Prostate gland (tissue), 2 donors: ENCODE measurements around the gene COL7A1. TPM values are rescaled to one million over a fixed set of nuclear protein-coding genes. Genes with fewer than 3 reads are reported as not detected.

Experiments
- DNase-seq: peaks from one replicate; pipeline ENCODE4 v3.0.0-alpha.2; 2019; ENCODE audit warnings: low spot score
- H3K27ac ChIP-seq, 2 donors: fragments of 200-600 bp; sonication (generic); 2 replicates each; pipeline ENCODE4 v1.5.1; 2017 to 2019
- H3K27me3 ChIP-seq: fragments of 200-600 bp; sonication (generic); replicated peaks from 2 replicates; pipeline ENCODE4 v1.5.1; 2019; ENCODE audit not compliant: insufficient read depth
- H3K36me3 ChIP-seq, 2 donors: fragments of 200-600 bp; sonication (generic); 1 replicate in 1 of 2; 2 replicates in 1 of 2; pipeline versions ENCODE4 v1.5.1 to v1.8.1; 2017 to 2019
- H3K4me1 ChIP-seq: fragments of 200-600 bp; sonication (generic); replicated peaks from 2 replicates; pipeline ENCODE4 v1.5.1; 2019
- H3K4me3 ChIP-seq, 2 donors: fragments of 200-600 bp; sonication (generic); 2 replicates each; pipeline ENCODE4 v1.5.1; 2017 to 2019
- H3K9me3 ChIP-seq: fragments of 200-600 bp; sonication (generic); 2 replicates; pipeline ENCODE4 v1.5.1; 2017
- CTCF ChIP-seq, 4 experiments: fragments of 200-600 bp in 2 of 4; fragments of 450-650 bp in 2 of 4; sonication (generic) in 2 of 4; IDR thresholded peaks; 1 replicate in 3 of 4; 2 replicates in 1 of 4; pipeline ENCODE4 v1.5.1; 2016 to 2019; ENCODE audit warnings: antibody characterized with exemption in 4 of 4, mild to moderate bottlenecking in 2 of 4, moderate library complexity in 2 of 4
- POLR2A ChIP-seq: fragments of 450-650 bp; IDR thresholded peaks from one replicate; pipeline ENCODE4 v1.6.1; 2016; ENCODE audit warnings: antibody characterized with exemption, mild to moderate bottlenecking
- POLR2AphosphoS5 ChIP-seq: sonication (generic); formaldehyde crosslinking; IDR thresholded peaks from one replicate; pipeline ENCODE4 v1.6.1; 2017; ENCODE audit warnings: antibody characterized with exemption
- WGBS: methylation state at CpG from one replicate; pipeline ENCODE4 v1.1.5; 2018; 5-methylcytosine and 5-hydroxymethylcytosine counted together
- intact Hi-C: fragments of 100-400 bp; cut with DNase I; formaldehyde crosslinking; loops from one replicate; pipeline ENCODE4 v1.14.2; 2022
- total RNA-seq, 2 donors: library from RNA; depleted of rRNA; stranded (reverse); fragments of >200 nt; gene quantifications; one replicate each; pipeline ENCODE4 v1.1.0, GENCODE V29; 2016

Gene COL7A1
- total RNA-seq, 2 donors from 2014 or later = 84.8 to 92.6 TPM

GRCh38 chr3:48565591-48566400 is 29.3 kb downstream of the COL7A1 start:
- intact Hi-C loops = no loop called here
- H3K4me1 ChIP-seq = no peaks in the 10 kb centered on the region
- H3K36me3 ChIP-seq = no peaks in the 10 kb centered on the region
- DNase-seq = no peak
- H3K9me3 ChIP-seq = no peaks in the 10 kb centered on the region
- no peak overlapping the region for H3K4me3 ChIP-seq
- H3K27me3 ChIP-seq = no peaks in the 10 kb centered on the region
- WGBS = 54% methylated on average over 7 of the region's 7 CpGs
- TF ChIP-seq POLR2AphosphoS5 (no peak), CTCF (IDR thresholded peaks at IDR 0.05) (no peak), POLR2A (no peak)
- H3K27ac ChIP-seq = no peak overlapping the region

GRCh38 chr3:48565186-48565585 is 29.9 kb downstream of the COL7A1 start:
- H3K9me3 ChIP-seq = no peaks in the 10 kb centered on the region
- H3K36me3 ChIP-seq = no peaks in the 10 kb centered on the region
- H3K4me1 ChIP-seq = no peaks in the 10 kb centered on the region
- no peak for DNase-seq
- intact Hi-C loops = no loop called here
- no peaks in the 10 kb centered on the region for H3K27me3 ChIP-seq
- TF ChIP-seq POLR2AphosphoS5 = no peak
- no peak for TF ChIP-seq POLR2A
- no peak for TF ChIP-seq CTCF (IDR thresholded peaks at IDR 0.05)
- H3K4me3 ChIP-seq = no peak overlapping the region
- no peak overlapping the region for H3K27ac ChIP-seq
- 81% methylated on average over 11 of the region's 11 CpGs for WGBS

GRCh38 chr3:48564667-48565066 is 30.5 kb downstream of the COL7A1 start:
- WGBS = 86% methylated on average over 11 of the region's 11 CpGs
- H3K4me1 ChIP-seq = no peaks in the 10 kb centered on the region
- no peak overlapping the region for H3K4me3 ChIP-seq
- H3K9me3 ChIP-seq = no peaks in the 10 kb centered on the region
- TF ChIP-seq POLR2AphosphoS5 (no peak), CTCF (IDR thresholded peaks at IDR 0.05) (no peak), POLR2A (no peak)
- H3K27ac ChIP-seq = no peak overlapping the region
- no peaks in the 10 kb centered on the region for H3K27me3 ChIP-seq
- intact Hi-C loops = no loop called here
- DNase-seq = no peak
- no peaks in the 10 kb centered on the region for H3K36me3 ChIP-seq

GRCh38 chr3:48564022-48564421 is 31.1 kb downstream of the COL7A1 start:
- DNase-seq = no peak
- H3K27me3 ChIP-seq = no peaks in the 10 kb centered on the region
- no peaks in the 10 kb centered on the region for H3K36me3 ChIP-seq
- 68% methylated on average over 10 of the region's 10 CpGs for WGBS
- no peaks in the 10 kb centered on the region for H3K4me1 ChIP-seq
- no peak overlapping the region for H3K27ac ChIP-seq
- TF ChIP-seq POLR2AphosphoS5 (no peak), POLR2A (no peak), CTCF (IDR thresholded peaks at IDR 0.05) (no peak)
- H3K4me3 ChIP-seq = no peak overlapping the region
- no peaks in the 10 kb centered on the region for H3K9me3 ChIP-seq
- intact Hi-C loops = no loop called here

GRCh38 chr3:48563382-48563918 is 31.7 kb downstream of the COL7A1 start, which contains the start of gene UCN2:
UCN2 (minus strand) TSS chr3:48563781; CDS start chr3:48563124, 657 bp downstream.
- intact Hi-C loops = no loop called here
- 73% methylated on average over 6 of the region's 6 CpGs for WGBS
- no peaks in the 10 kb centered on the region for H3K27me3 ChIP-seq
- no peak within 1 kb of the TSS for H3K4me3 ChIP-seq
- H3K36me3 ChIP-seq = no peaks in the 10 kb centered on the region
- H3K9me3 ChIP-seq = no peaks in the 10 kb centered on the region
- H3K4me1 ChIP-seq = no peaks in the 10 kb centered on the region
- H3K27ac ChIP-seq = no peak within 1 kb of the TSS
- no peak for DNase-seq
- TF ChIP-seq CTCF (IDR thresholded peaks at IDR 0.05) (no peak), POLR2AphosphoS5 (no peak)
